Progenitor cell of endocrine pancreas (in vitro differentiated cells): ENCODE measurements around the gene CTH. TPM values are rescaled to one million over a fixed set of nuclear protein-coding genes. Genes with fewer than 3 reads are reported as not detected.

Experiments used
- DNase-seq: peaks from one replicate; pipeline ENCODE4 v3.0.0; 2021; ENCODE audit warnings: low spot score; ENCODE audit not compliant: unreplicated experiment
- H3K27ac Mint-ChIP-seq: 2 replicates; pipeline ENCODE4 v1.8.0; 2021; ENCODE audit warnings: mild to moderate bottlenecking, moderate library complexity, mixed read lengths
- H3K27me3 Mint-ChIP-seq: 2 replicates; pipeline ENCODE4 v1.8.0; 2021; ENCODE audit warnings: mixed read lengths
- H3K36me3 Mint-ChIP-seq: 2 replicates; pipeline ENCODE4 v1.8.0; 2022; ENCODE audit warnings: mixed read lengths; ENCODE audit not compliant: insufficient read depth
- H3K4me1 Mint-ChIP-seq: 2 replicates; pipeline ENCODE4 v1.8.0; 2021; ENCODE audit warnings: low read depth, mixed read lengths
- H3K4me3 Mint-ChIP-seq: 2 replicates; pipeline ENCODE4 v1.8.0; 2021; ENCODE audit warnings: low read depth, mild to moderate bottlenecking, moderate library complexity, mixed read lengths
- H3K9me3 Mint-ChIP-seq: 2 replicates; pipeline ENCODE4 v1.8.0; 2021; ENCODE audit warnings: low read depth, mixed read lengths
- CTCF ChIP-seq: fragments of 200-600 bp; sonication (generic); IDR thresholded peaks from one replicate; pipeline ENCODE4 v1.5.0; 2021; ENCODE audit warnings: antibody characterized with exemption, mild to moderate bottlenecking; ENCODE audit not compliant: unreplicated experiment
- total RNA-seq: library from RNA; stranded (reverse); gene quantifications from 2 replicates; pipeline ENCODE4 v1.2.1, GENCODE V29; 2021

The CTH gene
- total RNA-seq, 1 donor from 2014 or later, result 17.3 TPM

DNA sequence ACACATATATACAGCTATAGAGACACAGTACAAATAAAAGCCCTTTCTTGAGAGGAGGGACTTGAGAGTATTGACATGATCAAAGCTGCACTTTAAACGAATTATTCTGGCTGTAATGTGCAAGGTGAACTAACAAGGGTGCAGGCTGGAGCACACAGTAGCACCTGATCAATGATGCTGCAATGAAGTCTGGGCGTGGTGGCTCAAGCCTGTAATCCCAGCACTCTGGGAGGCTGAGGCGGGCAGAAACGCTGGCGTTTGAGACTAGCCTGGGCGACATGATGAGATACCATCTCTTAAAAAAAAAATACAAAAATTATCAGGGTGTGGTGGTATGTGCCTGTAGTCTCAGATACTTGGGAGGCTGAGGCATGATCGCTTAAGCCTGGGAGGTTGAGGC, 14.1 kb upstream of the CTH start:
- Mint-ChIP-seq H3K9me3 (peaks cover 3% of the 10 kb centered on the region), H3K4me3 (no peak overlapping the region), H3K36me3 (no peaks in the 10 kb centered on the region), H3K4me1 (no peaks in the 10 kb centered on the region), H3K27me3 (peaks cover 3% of the 10 kb centered on the region), H3K27ac (no peak overlapping the region)
- no peak for DNase-seq
- TF ChIP-seq CTCF, result no peak

DNA sequence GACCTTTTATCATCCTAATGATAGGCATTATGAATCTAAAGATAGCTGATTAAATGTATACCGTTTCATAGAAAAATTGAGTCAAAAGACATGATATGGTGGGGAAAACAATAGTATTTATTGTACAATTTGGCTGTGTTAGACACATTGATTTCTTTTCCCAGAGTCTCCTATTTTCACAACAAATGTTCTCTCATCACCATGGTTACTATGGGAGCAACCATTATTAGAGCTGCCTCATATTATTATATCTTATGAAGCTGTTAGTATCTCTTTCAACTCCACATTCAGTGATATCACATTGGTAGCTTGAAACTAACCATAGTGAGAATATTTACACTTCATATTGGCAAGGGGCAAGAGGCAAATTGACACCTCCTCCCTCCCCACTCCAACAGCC, 10.7 kb upstream of the CTH start:
- no peak for TF ChIP-seq CTCF
- no peak for DNase-seq
- Mint-ChIP-seq H3K27ac (no peak overlapping the region), H3K36me3 (no peaks in the 10 kb centered on the region), H3K4me1 (no peaks in the 10 kb centered on the region), H3K9me3 (no peaks in the 10 kb centered on the region), H3K27me3 (peaks cover 6% of the 10 kb centered on the region), H3K4me3 (no peak overlapping the region)

- H3K36me3 Mint-ChIP-seq, result no peaks in the 10 kb centered on the region
- no peaks in the 10 kb centered on the region for H3K4me1 Mint-ChIP-seq
- no peak overlapping the region for H3K4me3 Mint-ChIP-seq
- H3K9me3 Mint-ChIP-seq, result no peaks in the 10 kb centered on the region
- H3K27ac Mint-ChIP-seq, result no peak overlapping the region
- DNase-seq, result no peak
- TF ChIP-seq CTCF, result no peak
- H3K27me3 Mint-ChIP-seq, result peaks cover 6% of the 10 kb centered on the region
These were observed 9.1 kb upstream of the CTH start for GRCh38 chr1:70401974-70402373.

- TF ChIP-seq CTCF, result no peak
- no peak for DNase-seq
- Mint-ChIP-seq H3K4me1 (no peaks in the 10 kb centered on the region), H3K4me3 (no peak overlapping the region), H3K36me3 (no peaks in the 10 kb centered on the region), H3K27me3 (peaks cover 3% of the 10 kb centered on the region), H3K27ac (no peak overlapping the region), H3K9me3 (no peaks in the 10 kb centered on the region)
These were observed 7.3 kb upstream of the CTH start for GRCh38 chr1:70403759-70404158.

DNA sequence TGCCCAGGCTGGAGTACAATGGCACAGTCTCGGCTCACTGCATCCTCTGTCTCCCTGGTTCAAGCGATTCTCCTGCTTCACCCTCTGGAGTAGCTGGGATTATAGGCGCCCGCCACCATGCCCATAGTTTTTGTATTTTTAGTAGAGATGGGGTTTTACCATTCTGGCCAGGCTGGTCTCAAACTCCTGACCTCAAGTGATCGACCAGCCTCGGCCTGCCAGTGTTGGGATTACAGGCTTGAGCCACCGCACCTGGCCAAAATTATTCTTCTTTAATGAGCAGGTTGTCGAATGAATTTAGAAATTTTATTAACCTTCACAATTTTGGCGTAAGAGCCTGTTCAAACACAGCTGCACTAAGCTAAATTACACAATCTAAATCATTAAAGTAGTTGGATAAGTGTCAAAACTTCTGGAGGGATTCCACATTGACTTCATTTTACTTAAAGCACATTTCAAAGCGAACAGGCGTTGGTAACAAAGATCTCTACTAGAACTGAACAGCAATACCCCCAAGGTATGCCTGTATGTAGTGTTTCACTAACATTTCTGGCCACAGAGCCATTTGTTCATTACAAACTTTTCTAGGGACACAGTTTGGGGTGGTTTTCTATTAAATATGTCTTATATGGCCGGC, 5.2 kb upstream of the CTH start:
- Mint-ChIP-seq H3K4me3 (no peak overlapping the region), H3K27ac (no peak overlapping the region), H3K4me1 (peaks cover 7% of the 10 kb centered on the region), H3K27me3 (peaks cover 3% of the 10 kb centered on the region), H3K9me3 (no peaks in the 10 kb centered on the region), H3K36me3 (no peaks in the 10 kb centered on the region)
- no peak for DNase-seq
- no peak for TF ChIP-seq CTCF
